OCI-LY3 (cell line): ENCODE results near the gene CCL20.

ENCODE experiments used
- H2AFZ ChIP-seq: fragments of 200-600, 300-600 bp; shearing (Covaris generic); 2 replicates; pipeline ENCODE4 v1.6.0; 2014; ENCODE audit warnings: antibody characterized with exemption, low read depth, low read length
- H3K27ac ChIP-seq: fragments of 200-600, 300-600 bp; sonication (generic); 2 replicates; pipeline ENCODE4 v1.5.1; 2014; ENCODE audit warnings: mild to moderate bottlenecking, low read length, moderate library complexity, mixed read lengths
- H3K27me3 ChIP-seq: fragments of 200-600, 300-600 bp; sonication (generic); 2 replicates; pipeline ENCODE4 v1.6.1; 2014; ENCODE audit warnings: low read depth, low read length, mixed read lengths
- H3K36me3 ChIP-seq: fragments of 200-600, 300-600 bp; sonication (generic); replicated peaks from 2 replicates; pipeline ENCODE3; 2014; ENCODE audit warnings: low read depth, low read length, mixed read lengths
- H3K4me1 ChIP-seq: fragments of 300-600, 200-600 bp; sonication (generic); 2 replicates; pipeline ENCODE4 v1.6.1; 2014; ENCODE audit warnings: low read length, mixed read lengths
- H3K4me2 ChIP-seq: fragments of 200-600, 300-600 bp; sonication (generic); 2 replicates; pipeline ENCODE4 v1.6.1; 2014; ENCODE audit warnings: low read length, mixed read lengths
- H3K4me3 ChIP-seq: fragments of 300-600, 200-600 bp; sonication (generic); 2 replicates; pipeline ENCODE4 v1.5.1; 2014; ENCODE audit warnings: antibody characterized with exemption, mild to moderate bottlenecking, low read length, moderate library complexity
- H3K79me2 ChIP-seq: fragments of 300-600, 200-600 bp; shearing (Covaris generic); 2 replicates; pipeline ENCODE4 v1.6.1; 2014; ENCODE audit warnings: mild to moderate bottlenecking, low read length, mixed read lengths
- H3K9ac ChIP-seq: fragments of 300-600, 200-600 bp; shearing (Covaris generic); 2 replicates; pipeline ENCODE4 v1.6.0; 2014; ENCODE audit warnings: mild to moderate bottlenecking, low read length, moderate library complexity
- H3K9me3 ChIP-seq: fragments of 200-600, 300-600 bp; shearing (Covaris generic); 2 replicates; pipeline ENCODE4 v1.6.1; 2014; ENCODE audit warnings: low read length, mixed read lengths; ENCODE audit not compliant: insufficient read depth
- H4K20me1 ChIP-seq: fragments of 200-600, 300-600 bp; sonication (generic); 2 replicates; pipeline ENCODE4 v1.6.1; 2016; ENCODE audit warnings: low read length, mixed read lengths; ENCODE audit not compliant: insufficient read depth
- CTCF ChIP-seq: fragments of 200-600, 300-600 bp; sonication (generic); IDR thresholded peaks from 2 replicates; pipeline ENCODE4 v1.5.1; 2014; ENCODE audit warnings: antibody characterized with exemption, low read length, low read depth
- EZH2phosphoT487 ChIP-seq: fragments of 200-600 bp; shearing (Covaris generic); IDR thresholded peaks from 2 replicates; pipeline ENCODE4 v1.6.1; 2018; ENCODE audit warnings: antibody characterized with exemption, mixed run types, low read depth

The CCL20 gene

DNA sequence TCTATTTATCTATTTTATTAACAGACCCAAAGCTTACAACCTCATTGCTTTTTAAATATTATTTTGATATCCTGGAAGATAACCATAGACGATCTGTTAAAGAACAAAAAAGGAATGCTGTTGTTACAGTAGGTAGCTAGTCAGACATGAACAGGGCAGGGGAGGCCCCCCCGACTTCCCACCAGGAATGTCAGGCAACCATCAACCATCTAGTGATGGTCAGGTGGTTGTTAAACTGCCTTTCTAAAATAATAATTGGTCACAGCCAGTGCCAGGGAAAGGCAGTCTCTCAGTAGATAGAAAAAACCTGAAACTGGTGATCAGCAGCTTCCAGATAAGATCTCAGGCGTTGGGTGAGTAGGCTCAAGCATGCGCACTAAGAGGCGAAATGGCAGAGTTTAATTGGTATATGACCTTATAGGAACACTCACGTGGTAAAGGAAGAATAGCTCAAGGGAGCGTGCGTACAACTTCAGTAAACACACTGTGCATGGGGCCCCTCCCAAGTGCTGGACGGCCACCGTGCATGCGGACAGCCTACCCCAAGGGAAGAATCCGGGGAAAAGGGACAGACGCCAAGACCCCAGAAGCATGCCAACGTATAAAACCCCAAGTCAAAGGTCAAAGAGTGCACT is 32.5 kb upstream of the CCL20 start:
- no peaks in the 10 kb centered on the region for H3K27me3 ChIP-seq
- H3K36me3 ChIP-seq: no peaks in the 10 kb centered on the region
- H3K9ac ChIP-seq: no peak overlapping the region
- H2AFZ ChIP-seq: no peak overlapping the region
- no peak overlapping the region for H3K4me3 ChIP-seq
- H4K20me1 ChIP-seq: no peaks in the 10 kb centered on the region
- no peak for TF ChIP-seq CTCF
- TF ChIP-seq EZH2phosphoT487: no peak
- H3K9me3 ChIP-seq: no peaks in the 10 kb centered on the region
- no peak overlapping the region for H3K27ac ChIP-seq
- no peaks in the 10 kb centered on the region for H3K4me1 ChIP-seq
- H3K79me2 ChIP-seq: no peaks in the 10 kb centered on the region
- no peak overlapping the region for H3K4me2 ChIP-seq

- H3K4me2 ChIP-seq: no peak overlapping the region
- TF ChIP-seq EZH2phosphoT487: no peak
- no peak for TF ChIP-seq CTCF
These were observed 31.8 kb upstream of the CCL20 start for GRCh38 chr2:227781841-227782240.

GRCh38 chr2:227782804-227783203 is 30.8 kb upstream of the CCL20 start:
- Histone ChIP-seq H3K9me3 (no peaks in the 10 kb centered on the region), H2AFZ (no peak overlapping the region), H3K4me3 (peak overlapping the region; percentile 53; the same call in 1 of the 2 replicates), H3K4me1 (no peaks in the 10 kb centered on the region), H3K4me2 (peak overlapping the region; percentile 57; the same call in 1 of the 2 replicates), H3K36me3 (no peaks in the 10 kb centered on the region), H3K27me3 (no peaks in the 10 kb centered on the region), H3K79me2 (no peaks in the 10 kb centered on the region), H4K20me1 (no peaks in the 10 kb centered on the region), H3K9ac (no peak overlapping the region), H3K27ac (no peak overlapping the region)
- TF ChIP-seq CTCF: no peak
- no peak for TF ChIP-seq EZH2phosphoT487

More at GRCh38 chr2:227781841-227782240, 31.8 kb upstream of the CCL20 start:
- no peak overlapping the region for H3K4me3 ChIP-seq
- no peaks in the 10 kb centered on the region for H3K36me3 ChIP-seq
- H3K9ac ChIP-seq: no peak overlapping the region
- no peaks in the 10 kb centered on the region for H3K9me3 ChIP-seq
- no peak overlapping the region for H2AFZ ChIP-seq
- H4K20me1 ChIP-seq: no peaks in the 10 kb centered on the region
- no peaks in the 10 kb centered on the region for H3K27me3 ChIP-seq
- H3K79me2 ChIP-seq: no peaks in the 10 kb centered on the region
- H3K27ac ChIP-seq: no peak overlapping the region
- H3K4me1 ChIP-seq: no peaks in the 10 kb centered on the region

DNA sequence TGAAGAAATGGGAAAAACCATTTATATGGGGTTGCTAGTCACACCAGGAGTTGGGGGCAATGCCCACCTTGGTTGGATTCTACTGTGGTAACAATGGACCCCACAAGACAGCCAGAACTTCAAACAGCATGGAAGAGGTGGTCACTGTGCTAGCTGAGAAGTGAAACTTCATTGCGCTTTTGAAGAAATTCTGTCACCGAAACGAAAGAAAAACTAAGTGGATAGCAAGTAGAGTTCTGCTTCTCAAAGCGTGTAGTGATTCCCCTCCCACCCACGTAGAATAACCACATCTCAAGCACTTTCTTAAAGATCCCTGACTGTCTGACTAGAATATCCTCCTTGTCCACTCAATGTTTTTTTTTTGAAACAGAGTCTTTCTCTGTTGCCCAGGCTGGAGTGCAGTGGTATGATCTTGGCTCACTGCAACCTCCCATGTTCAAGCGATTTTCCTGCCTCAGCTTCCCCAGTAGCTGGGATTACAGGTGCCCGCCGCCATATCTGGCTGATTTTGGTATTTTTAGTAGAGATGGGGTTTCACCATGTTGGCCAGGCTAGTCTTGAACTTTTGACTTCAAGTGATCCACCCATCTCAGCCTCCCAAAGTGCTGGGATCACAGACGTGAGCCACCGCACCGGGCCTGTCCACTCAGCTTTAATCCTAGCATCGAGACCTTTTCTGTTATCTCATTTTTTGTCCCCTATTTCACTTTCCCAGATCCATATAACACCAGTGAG is 30.1 kb upstream of the CCL20 start:
- Histone ChIP-seq H3K36me3 (no peaks in the 10 kb centered on the region), H3K9me3 (no peaks in the 10 kb centered on the region), H2AFZ (no peak overlapping the region; the same call in 1 of the 2 replicates), H4K20me1 (no peaks in the 10 kb centered on the region), H3K4me2 (peak overlapping the region; percentile 57), H3K9ac (no peak overlapping the region), H3K4me1 (no peaks in the 10 kb centered on the region), H3K27ac (no peak overlapping the region), H3K79me2 (no peaks in the 10 kb centered on the region), H3K27me3 (no peaks in the 10 kb centered on the region), H3K4me3 (peak overlapping the region; percentile 53)
- no peak for TF ChIP-seq CTCF
- TF ChIP-seq EZH2phosphoT487: no peak
